Vagina (tissue), 2 donors: ENCODE results near the gene GNG7.

ENCODE experiments used
- POLR2A ChIP-seq, 2 donors: fragments of 450-650 bp; IDR thresholded peaks; one replicate each; pipeline ENCODE4 v1.6.1; 2017; ENCODE audit warnings: antibody characterized with exemption in 2 of 2, mild to moderate bottlenecking in 2 of 2, moderate library complexity in 2 of 2
- TF ChIP-seq, protein P1 (sequence below), 3 experiments: fragments of 450-650 bp in 2 of 3; fragments of 200-600 bp in 1 of 3; sonication (generic) in 1 of 3; IDR thresholded peaks; one replicate each; pipeline ENCODE4 v1.5.1; 2017 to 2019; ENCODE audit warnings: antibody characterized with exemption in 3 of 3, mild to moderate bottlenecking in 2 of 3, moderate library complexity in 2 of 3

DNA sequence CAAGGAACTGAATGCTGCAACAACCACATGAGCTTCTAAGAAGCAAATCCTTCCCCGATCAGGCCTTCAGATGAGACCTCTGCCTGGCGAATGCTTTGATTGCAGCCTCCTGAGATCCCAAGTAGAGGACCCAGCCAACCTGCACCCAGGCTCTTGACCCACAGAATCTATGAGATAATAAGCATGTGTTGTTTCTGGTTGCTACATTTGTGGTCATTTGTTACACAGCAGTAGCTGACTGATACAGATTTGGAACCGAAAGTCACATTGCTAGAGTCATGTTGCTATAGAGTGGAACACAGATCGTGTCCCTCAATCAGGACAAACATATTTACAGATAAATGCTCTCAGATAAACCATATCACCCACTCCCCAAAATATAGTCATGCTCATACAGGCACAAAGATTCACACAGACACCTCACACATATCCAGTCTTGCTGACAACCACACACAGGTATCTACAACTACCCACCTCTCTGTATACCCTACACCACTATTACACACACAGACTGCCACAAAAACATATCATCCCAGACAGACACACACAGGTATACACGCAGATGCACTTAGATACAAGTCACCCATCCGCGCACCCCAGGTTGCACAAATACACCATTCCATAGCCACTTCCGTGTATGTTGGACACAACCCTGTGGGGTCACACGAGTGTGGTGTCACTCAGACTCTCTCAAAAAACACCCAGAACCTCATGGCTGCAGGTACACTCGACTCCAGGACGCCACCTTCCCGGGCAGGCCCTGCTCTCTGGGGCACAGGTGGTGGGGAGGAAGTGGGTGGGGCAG lies 13.2 kb upstream of the GNG7 start:
- TF ChIP-seq, protein P1, sequence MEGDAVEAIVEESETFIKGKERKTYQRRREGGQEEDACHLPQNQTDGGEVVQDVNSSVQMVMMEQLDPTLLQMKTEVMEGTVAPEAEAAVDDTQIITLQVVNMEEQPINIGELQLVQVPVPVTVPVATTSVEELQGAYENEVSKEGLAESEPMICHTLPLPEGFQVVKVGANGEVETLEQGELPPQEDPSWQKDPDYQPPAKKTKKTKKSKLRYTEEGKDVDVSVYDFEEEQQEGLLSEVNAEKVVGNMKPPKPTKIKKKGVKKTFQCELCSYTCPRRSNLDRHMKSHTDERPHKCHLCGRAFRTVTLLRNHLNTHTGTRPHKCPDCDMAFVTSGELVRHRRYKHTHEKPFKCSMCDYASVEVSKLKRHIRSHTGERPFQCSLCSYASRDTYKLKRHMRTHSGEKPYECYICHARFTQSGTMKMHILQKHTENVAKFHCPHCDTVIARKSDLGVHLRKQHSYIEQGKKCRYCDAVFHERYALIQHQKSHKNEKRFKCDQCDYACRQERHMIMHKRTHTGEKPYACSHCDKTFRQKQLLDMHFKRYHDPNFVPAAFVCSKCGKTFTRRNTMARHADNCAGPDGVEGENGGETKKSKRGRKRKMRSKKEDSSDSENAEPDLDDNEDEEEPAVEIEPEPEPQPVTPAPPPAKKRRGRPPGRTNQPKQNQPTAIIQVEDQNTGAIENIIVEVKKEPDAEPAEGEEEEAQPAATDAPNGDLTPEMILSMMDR (IDR thresholded peaks at IDR 0.05): no peak
- no peak for TF ChIP-seq POLR2A (IDR thresholded peaks at IDR 0.05)
